Cerebellar nuclear complex (tissue), 1 donor: Measurements from ENCODE around the gene ZSCAN25.
"Not testable (repeated sequence)": the region's sequence is repeated elsewhere in the genome, so short reads cannot be mapped to it uniquely, and the experiment has no call there.

Source experiments
- DNase-seq, 2 experiments: peaks; one replicate each; lab custom pipeline; 2025; lab: John Stamatoyannopoulos, UW

Gene ZSCAN25

GRCh38 chr7:99645590-99645989 is 28.8 kb downstream of the ZSCAN25 start:
- DNase-seq: no peak

DNA sequence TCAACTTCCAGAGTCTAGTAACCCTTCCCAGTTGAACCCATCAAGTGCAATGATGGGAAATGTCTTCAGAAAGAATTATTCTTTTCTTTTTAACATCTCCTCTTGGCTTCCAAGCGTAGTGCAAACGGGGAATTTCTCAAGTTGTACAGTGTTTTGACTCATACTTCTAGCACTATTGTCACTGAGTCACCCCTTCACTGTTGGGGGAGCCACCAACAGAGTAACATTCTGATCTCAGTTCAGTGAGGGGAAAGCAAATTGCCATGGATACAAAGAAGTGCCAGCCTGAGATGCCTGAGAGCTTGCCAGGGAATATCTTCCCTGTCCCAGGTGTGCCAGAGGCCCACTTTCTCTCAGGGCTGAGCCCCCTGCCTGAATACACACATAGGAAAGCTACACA is 32.1 kb downstream of the ZSCAN25 start:
- DNase-seq: no peak

- DNase-seq: no peak
These were observed 34.5 kb downstream of the ZSCAN25 start for GRCh38 chr7:99651290-99651689.

- DNase-seq: no peak
These were observed 35.9 kb downstream of the ZSCAN25 start for GRCh38 chr7:99652671-99653070.

GRCh38 chr7:99653269-99653668 is 36.5 kb downstream of the ZSCAN25 start:
- DNase-seq: not testable (repeated sequence)

GRCh38 chr7:99653754-99654153 is 37.0 kb downstream of the ZSCAN25 start:
- DNase-seq: no peak

- DNase-seq: not testable (repeated sequence)
These were observed 37.9 kb downstream of the ZSCAN25 start for GRCh38 chr7:99654626-99655025.

GRCh38 chr7:99657879-99658278 is 41.1 kb downstream of the ZSCAN25 start:
- not testable (repeated sequence) for DNase-seq

GRCh38 chr7:99665312-99666012 is 48.7 kb downstream of the ZSCAN25 start:
- DNase-seq: no peak

- no peak for DNase-seq
These were observed 49.3 kb downstream of the ZSCAN25 start for GRCh38 chr7:99666013-99666395.

GRCh38 chr7:99667179-99667578 is 50.4 kb downstream of the ZSCAN25 start:
- no peak for DNase-seq

DNA sequence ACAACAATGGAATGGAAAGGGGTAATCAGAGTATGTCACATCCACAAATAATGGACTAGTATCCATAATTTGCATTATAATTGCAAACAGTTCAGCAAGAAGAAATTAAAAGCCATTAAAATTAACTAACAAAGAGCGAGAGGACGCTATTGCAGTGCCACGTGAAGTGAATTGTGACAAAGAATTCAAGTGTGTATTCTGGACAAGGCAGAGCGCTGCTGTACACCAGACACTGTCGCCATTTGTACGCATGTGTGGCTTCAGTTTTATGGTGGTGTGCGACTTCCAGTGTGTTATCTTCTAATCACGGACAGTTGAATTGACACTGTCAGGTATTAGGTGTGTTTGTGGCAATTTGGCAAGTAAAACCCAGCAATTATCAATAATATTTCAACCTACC is 51.8 kb downstream of the ZSCAN25 start:
- no peak for DNase-seq

- DNase-seq: no peak
These were observed 53.0 kb downstream of the ZSCAN25 start for GRCh38 chr7:99669782-99670181.

DNA sequence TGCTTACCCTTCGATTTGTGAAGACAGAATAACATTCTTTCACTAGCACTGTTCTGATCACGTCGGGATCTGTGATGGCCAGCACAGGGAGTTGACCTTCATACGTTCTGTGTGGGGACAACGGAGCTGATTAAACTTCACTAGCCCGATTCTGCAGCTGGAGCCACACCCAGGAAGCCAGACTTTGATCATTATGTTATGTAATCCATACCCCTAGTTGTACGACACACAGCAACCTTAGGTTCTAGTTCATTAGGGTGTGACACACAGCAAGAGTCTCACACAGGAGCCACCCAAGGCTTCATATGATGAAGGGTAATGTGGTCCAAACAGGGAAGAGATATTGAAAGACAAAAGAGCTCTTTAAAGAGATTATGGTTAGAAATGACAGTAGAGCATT is 55.8 kb downstream of the ZSCAN25 start:
- DNase-seq: no peak

DNA sequence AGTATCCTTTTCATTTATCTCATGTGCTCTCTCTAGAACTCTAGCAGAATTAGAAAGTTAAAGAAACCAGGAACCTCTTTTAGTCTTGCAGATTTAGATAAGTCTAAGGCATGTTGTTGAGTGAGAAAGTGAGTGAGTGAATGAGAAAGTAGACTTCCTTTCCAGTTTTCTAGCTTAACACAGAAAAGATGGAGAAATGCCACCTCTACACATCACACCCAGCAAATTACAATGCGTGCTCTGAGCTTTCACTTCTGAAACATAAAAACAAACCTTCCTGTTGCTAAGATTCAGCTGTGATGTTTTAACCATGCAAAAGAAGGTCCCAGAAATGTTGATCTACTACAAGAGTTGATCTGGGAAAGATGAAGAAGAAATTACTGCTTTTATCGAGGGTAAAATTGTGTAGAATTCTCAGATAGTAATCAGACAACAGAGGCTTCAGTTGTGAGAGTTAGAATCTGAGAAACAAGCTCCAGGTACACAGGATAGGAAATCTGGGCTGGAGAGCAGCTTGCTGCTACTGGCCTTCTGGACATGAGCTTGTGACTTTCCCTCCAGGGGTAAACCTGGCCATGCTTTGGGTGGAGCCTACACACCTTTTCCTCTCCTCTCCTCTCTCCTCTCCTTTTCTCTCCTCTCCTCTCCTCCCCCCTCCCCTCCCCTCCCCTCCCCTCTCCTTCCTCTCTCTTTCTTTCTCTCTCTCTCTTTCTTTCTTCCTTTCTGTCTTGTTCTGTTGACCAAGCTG is 58.4 kb downstream of the ZSCAN25 start:
- no peak for DNase-seq

GRCh38 chr7:99677013-99677647 is 60.4 kb downstream of the ZSCAN25 start:
- DNase-seq: no peak

DNA sequence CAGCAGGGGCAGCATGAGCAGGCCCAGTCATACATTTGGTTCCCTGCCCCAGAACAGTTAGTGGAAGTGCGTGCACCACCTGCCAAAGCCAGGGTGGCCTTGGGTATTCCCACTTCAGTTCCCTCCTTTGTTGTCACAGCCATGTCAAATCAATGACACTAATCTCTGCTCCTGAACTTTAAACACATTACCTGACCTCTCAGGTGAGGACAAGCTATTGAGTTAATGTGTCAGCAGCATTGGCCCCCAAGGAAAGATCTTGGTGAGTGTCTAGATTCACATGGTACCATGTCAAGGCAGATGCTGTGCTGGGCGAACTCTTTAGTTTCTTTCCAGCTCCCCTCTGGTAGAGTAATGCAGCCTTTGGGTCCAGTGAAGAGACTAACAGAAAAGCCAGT is 60.9 kb downstream of the ZSCAN25 start:
- no peak for DNase-seq

DNA sequence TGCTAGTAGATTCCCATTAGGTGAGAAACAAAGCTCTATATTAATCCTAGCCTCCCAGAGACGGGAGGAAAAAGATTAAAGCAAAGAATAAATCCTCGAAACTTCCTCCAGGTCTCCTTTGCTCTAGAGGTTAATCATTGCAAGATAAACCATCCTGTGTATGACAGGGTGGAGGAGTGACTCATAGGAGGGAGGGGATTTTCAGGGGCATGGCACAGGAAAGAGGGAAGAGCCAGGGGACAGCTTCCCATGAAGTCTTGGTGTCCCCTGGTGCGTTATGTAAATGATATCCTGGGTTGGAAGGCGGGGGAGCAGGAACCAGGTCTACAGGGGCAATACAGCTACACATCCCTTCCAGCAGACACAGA is 62.3 kb downstream of the ZSCAN25 start:
- no peak for DNase-seq

GRCh38 chr7:99679400-99680191 is 62.9 kb downstream of the ZSCAN25 start, which contains the start of gene CYP3A5:
TSS of gene CYP3A5 (minus strand) at chr7:99679996. CDS start at chr7:99679896, 100 bp downstream.
- no peak for DNase-seq
